Prostate gland (tissue), 2 donors: ENCODE results near the gene GLRX5. TPM values are rescaled to one million over a fixed set of nuclear protein-coding genes. Genes with fewer than 3 reads are reported as not detected.

ENCODE experiments used
- DNase-seq: peaks from one replicate; pipeline ENCODE4 v3.0.0-alpha.2; 2019; ENCODE audit warnings: low spot score
- H3K27ac ChIP-seq, 2 donors: fragments of 200-600 bp; sonication (generic); 2 replicates each; pipeline ENCODE4 v1.5.1; 2017 to 2019
- H3K27me3 ChIP-seq: fragments of 200-600 bp; sonication (generic); replicated peaks from 2 replicates; pipeline ENCODE4 v1.5.1; 2019; ENCODE audit not compliant: insufficient read depth
- H3K36me3 ChIP-seq, 2 donors: fragments of 200-600 bp; sonication (generic); 1 replicate in 1 of 2; 2 replicates in 1 of 2; pipeline versions ENCODE4 v1.5.1 to v1.8.1; 2017 to 2019
- H3K4me1 ChIP-seq: fragments of 200-600 bp; sonication (generic); replicated peaks from 2 replicates; pipeline ENCODE4 v1.5.1; 2019
- H3K4me3 ChIP-seq, 2 donors: fragments of 200-600 bp; sonication (generic); 2 replicates each; pipeline ENCODE4 v1.5.1; 2017 to 2019
- H3K9me3 ChIP-seq: fragments of 200-600 bp; sonication (generic); 2 replicates; pipeline ENCODE4 v1.5.1; 2017
- CTCF ChIP-seq, 4 experiments: fragments of 200-600 bp in 2 of 4; fragments of 450-650 bp in 2 of 4; sonication (generic) in 2 of 4; IDR thresholded peaks; 1 replicate in 3 of 4; 2 replicates in 1 of 4; pipeline ENCODE4 v1.5.1; 2016 to 2019; ENCODE audit warnings: antibody characterized with exemption in 4 of 4, mild to moderate bottlenecking in 2 of 4, moderate library complexity in 2 of 4
- POLR2A ChIP-seq: fragments of 450-650 bp; IDR thresholded peaks from one replicate; pipeline ENCODE4 v1.6.1; 2016; ENCODE audit warnings: antibody characterized with exemption, mild to moderate bottlenecking
- POLR2AphosphoS5 ChIP-seq: sonication (generic); formaldehyde crosslinking; IDR thresholded peaks from one replicate; pipeline ENCODE4 v1.6.1; 2017; ENCODE audit warnings: antibody characterized with exemption
- WGBS: methylation state at CpG from one replicate; pipeline ENCODE4 v1.1.5; 2018; 5-methylcytosine and 5-hydroxymethylcytosine counted together
- intact Hi-C: fragments of 100-400 bp; cut with DNase I; formaldehyde crosslinking; loops from one replicate; pipeline ENCODE4 v1.14.2; 2022
- total RNA-seq, 2 donors: library from RNA; depleted of rRNA; stranded (reverse); fragments of >200 nt; gene quantifications; one replicate each; pipeline ENCODE4 v1.1.0, GENCODE V29; 2016

GLRX5 gene
- total RNA-seq, 2 donors from 2014 or later, result 56.2 to 93.0 TPM

GRCh38 chr14:95549656-95550585 is 15.1 kb downstream of the GLRX5 start:
- intact Hi-C loops, result no loop called here
- H3K9me3 ChIP-seq, result no peaks in the 10 kb centered on the region
- H3K36me3 ChIP-seq, result no peaks in the 10 kb centered on the region
- no peak for DNase-seq
- H3K27ac ChIP-seq, result no peak overlapping the region
- H3K4me1 ChIP-seq, result no peaks in the 10 kb centered on the region
- no peak overlapping the region for H3K4me3 ChIP-seq
- TF ChIP-seq CTCF (IDR thresholded peaks at IDR 0.05) (no peak), POLR2A (no peak), POLR2AphosphoS5 (no peak)
- H3K27me3 ChIP-seq, result no peaks in the 10 kb centered on the region
- WGBS, result 68% methylated on average over 16 of the region's 16 CpGs

GRCh38 chr14:95551435-95551834 is 16.6 kb downstream of the GLRX5 start:
- no peak for DNase-seq
- no peaks in the 10 kb centered on the region for H3K36me3 ChIP-seq
- no peaks in the 10 kb centered on the region for H3K4me1 ChIP-seq
- H3K4me3 ChIP-seq, result no peak overlapping the region
- H3K27ac ChIP-seq, result no peak overlapping the region
- intact Hi-C loops, result no loop called here
- no peaks in the 10 kb centered on the region for H3K9me3 ChIP-seq
- 96% methylated on average over 1 of the region's 1 CpG for WGBS
- no peak for TF ChIP-seq CTCF (IDR thresholded peaks at IDR 0.05)
- no peak for TF ChIP-seq POLR2A
- no peak for TF ChIP-seq POLR2AphosphoS5
- no peaks in the 10 kb centered on the region for H3K27me3 ChIP-seq

- no peak overlapping the region for H3K27ac ChIP-seq
- DNase-seq, result no peak
- intact Hi-C loops, result no loop called here
- H3K9me3 ChIP-seq, result no peaks in the 10 kb centered on the region
- no peaks in the 10 kb centered on the region for H3K36me3 ChIP-seq
- 82% methylated on average over 7 of the region's 7 CpGs for WGBS
- H3K27me3 ChIP-seq, result no peaks in the 10 kb centered on the region
- H3K4me1 ChIP-seq, result no peaks in the 10 kb centered on the region
- no peak overlapping the region for H3K4me3 ChIP-seq
- TF ChIP-seq POLR2AphosphoS5 (no peak), POLR2A (no peak), CTCF (IDR thresholded peaks at IDR 0.05) (no peak)
Observed at GRCh38 chr14:95553141-95553540, 18.3 kb downstream of the GLRX5 start.

- DNase-seq, result no peak
- TF ChIP-seq CTCF (IDR thresholded peaks at IDR 0.05) (no peak), POLR2A (no peak), POLR2AphosphoS5 (no peak)
- no peaks in the 10 kb centered on the region for H3K9me3 ChIP-seq
- H3K27ac ChIP-seq, result no peak overlapping the region
- H3K27me3 ChIP-seq, result no peaks in the 10 kb centered on the region
- no peaks in the 10 kb centered on the region for H3K4me1 ChIP-seq
- no peaks in the 10 kb centered on the region for H3K36me3 ChIP-seq
- intact Hi-C loops, result no loop called here
- H3K4me3 ChIP-seq, result no peak overlapping the region
- WGBS, result 90% methylated on average over 10 of the region's 10 CpGs
Observed at GRCh38 chr14:95555053-95555452, 20.2 kb downstream of the GLRX5 start.

- Histone ChIP-seq H3K9me3 (no peaks in the 10 kb centered on the region), H3K4me3 (no peak overlapping the region), H3K4me1 (no peaks in the 10 kb centered on the region), H3K27me3 (no peaks in the 10 kb centered on the region), H3K27ac (no peak overlapping the region), H3K36me3 (no peaks in the 10 kb centered on the region)
- DNase-seq, result no peak
- WGBS, result 91% methylated on average over 11 of the region's 11 CpGs
- no peak for TF ChIP-seq POLR2AphosphoS5
- no peak for TF ChIP-seq POLR2A
- no peak for TF ChIP-seq CTCF (IDR thresholded peaks at IDR 0.05)
- intact Hi-C loops, result no loop called here
Observed at GRCh38 chr14:95557291-95557690, 22.4 kb downstream of the GLRX5 start.
